T47D (cell line): ENCODE data around the gene DACH1.
"Not testable (repeated sequence)": the region's sequence is repeated elsewhere in the genome, so short reads cannot be mapped to it uniquely, and the experiment has no call there.

Experiments used
- DNase-seq, 2 experiments: peaks; one replicate each; pipeline versions ENCODE4 v3.0.0 to v3.0.0-alpha.2; 2011 to 2012; ENCODE audit warnings: low read depth in 1 of 2, low spot score in 1 of 2
- JUND ChIP-seq: IDR thresholded peaks from 2 replicates; pipeline ENCODE4 v1.6.1; 2012; ENCODE audit warnings: low read depth
- in situ Hi-C: cut with HindIII; loops from 2 replicates; pipeline ENCODE4 v1.10.0; 2016; ENCODE audit warnings: low sequenced_read_pairs, low pct_unique_long_range_greater_than_20kb

DACH1 gene

DNA sequence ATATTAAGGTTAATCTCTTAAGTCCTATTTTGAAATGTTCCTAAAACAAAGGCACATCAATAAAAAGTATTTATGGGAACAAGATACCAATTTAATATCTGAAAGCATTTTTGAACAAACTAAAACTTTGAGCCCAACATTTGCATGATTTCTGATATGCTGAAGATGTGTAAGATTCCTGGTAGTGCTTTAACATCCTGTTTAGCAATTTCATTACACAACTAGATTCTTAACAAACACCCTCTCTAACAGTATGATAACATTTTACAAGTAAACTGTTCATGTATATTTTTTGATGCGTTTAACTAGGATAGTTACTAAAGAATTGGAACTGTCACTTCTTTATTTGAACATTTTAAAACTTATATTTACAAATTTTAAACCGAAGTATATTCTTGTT, 63.9 kb downstream of the DACH1 start:
- in situ Hi-C loops: no loop called here
- no peak for TF ChIP-seq JUND
- DNase-seq: no peak

DNA sequence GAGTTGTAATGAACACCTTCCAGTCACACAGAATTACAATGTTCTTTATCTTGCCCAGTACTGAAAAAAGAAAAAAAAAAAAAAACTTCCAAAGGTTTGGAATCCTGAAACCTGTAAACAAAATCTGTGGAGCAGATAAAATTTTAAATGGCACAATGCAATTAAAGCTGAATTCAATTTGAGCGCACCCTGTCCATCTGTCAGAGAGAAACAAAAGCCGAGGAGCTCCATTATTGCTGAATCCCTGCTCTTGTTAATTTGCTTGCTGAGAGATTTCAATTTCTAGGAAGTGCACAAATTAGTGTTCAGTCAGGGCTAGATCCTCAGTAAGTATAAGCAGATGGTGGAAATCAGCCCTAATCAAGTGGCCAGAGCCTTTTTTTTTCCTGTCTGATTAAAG, 65.2 kb downstream of the DACH1 start:
- no peak for DNase-seq
- TF ChIP-seq JUND: no peak
- in situ Hi-C loops: no loop called here

DNA sequence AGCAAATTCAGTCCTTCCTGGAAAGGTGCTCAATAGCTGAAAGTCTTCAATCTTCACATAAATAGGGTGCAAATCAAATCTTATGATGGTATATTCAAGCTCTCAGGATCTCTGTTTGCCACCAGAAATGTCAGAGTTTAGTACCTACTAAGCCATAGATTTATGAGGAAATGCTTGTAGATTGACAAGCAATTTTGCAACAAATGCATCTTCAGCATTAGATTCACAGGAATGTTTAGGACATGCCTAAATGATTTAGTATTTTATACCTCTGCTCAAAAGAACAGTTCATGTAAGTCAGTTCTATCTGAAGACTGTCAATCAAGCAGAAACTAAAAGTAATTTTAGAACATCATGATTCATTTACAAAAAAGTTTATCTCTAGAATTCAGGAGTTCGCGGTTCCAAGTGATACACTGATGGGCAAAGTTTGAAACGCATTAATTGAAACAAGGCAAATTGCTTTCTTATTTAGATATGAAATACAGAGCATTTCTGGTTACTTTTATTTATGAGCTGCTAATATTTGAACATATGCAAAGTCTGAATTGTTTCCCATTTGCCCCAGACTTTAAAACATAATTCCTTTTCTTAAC, 65.7 kb downstream of the DACH1 start:
- in situ Hi-C loops: no loop called here

DNA sequence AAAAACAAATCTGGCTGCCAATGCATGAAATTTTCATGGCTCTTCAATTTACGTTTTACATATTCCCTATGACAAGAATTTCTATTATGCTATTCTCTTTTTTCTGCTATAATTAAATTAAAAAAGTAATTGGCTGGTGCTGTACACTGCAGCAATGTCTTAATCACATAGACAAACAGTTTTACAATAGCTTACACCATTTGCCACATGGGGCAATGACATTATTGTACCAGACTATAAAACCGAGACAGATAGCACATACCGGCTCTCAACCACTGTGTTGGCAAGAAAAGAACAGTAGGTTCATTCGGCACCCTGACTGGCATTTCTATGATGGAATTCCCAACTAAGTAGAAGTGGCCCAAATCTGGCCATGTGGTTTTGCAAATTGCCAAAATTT, 67.7 kb downstream of the DACH1 start:
- TF ChIP-seq JUND: no peak
- in situ Hi-C loops: no loop called here
- no peak for DNase-seq

More for the DNA sequence above, 65.7 kb downstream of the DACH1 start:
- DNase-seq: no peak
- TF ChIP-seq JUND: no peak

DNA sequence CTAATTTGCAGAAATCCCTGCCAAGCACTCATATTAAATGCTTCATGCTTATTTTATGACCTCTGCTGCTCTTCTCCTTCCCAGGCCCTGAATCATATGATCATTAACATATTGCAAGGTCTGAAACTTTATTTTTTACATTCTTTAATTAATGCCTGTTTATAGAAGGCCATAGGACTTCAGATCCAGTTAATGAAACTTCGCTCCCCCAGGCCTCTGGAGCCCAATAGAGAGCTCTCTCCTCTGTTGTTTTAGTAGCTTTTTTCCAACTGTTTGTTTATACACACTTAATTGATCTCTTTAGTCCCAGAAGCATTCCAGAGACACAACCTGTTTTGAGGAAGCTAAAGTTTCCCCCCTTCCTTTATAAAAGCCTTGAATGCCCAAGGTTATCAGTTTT, 68.3 kb downstream of the DACH1 start:
- in situ Hi-C loops: no loop called here
- no peak for DNase-seq
- no peak for TF ChIP-seq JUND

DNA sequence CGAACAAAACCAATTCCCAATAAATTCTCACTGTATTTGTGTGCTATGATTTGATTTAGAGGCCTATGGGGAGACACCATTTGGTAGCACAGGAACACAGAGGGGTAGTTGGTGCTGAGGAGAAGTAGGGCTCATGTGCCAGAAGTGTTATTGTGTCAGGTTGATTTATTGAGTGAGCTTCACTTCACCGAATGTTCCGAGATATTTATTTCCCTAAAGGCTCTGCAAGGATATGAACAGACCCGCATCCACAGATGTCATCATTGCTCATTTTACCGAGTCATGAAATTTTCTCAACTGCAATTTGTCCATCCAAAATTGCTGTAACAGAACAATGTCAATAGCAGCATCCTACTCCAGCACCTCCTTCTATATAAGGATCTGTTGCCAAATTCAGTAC, 69.5 kb downstream of the DACH1 start:
- TF ChIP-seq JUND: no peak
- no peak for DNase-seq
- in situ Hi-C loops: no loop called here

DNA sequence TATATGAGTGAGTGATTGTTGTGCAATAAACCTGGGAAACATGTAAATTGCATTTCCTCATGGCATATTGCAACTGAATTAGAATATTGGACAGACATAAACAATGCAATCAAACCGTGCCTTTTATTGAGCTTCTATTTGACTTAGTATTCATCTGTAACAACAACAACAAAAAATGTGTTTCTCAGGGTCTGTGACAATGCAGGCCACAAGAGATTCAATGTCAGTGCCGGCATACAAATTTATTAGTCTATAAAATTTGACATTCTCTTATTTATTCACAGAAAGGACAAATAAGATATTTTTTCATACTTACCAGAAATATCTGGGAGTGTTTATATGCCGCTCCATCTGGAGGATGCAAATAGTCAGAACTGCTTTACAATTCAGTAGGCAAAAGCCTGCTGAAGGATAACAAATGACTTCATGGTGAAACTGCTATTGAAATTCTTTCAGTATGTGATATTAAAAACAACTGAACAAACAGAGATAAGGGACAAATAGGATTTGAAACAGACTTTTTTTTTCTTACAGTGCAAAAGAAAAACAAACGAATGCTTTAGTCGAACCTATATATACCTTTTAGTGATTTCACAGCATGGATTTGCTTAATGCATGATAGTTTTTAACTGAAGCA, 77.2 kb downstream of the DACH1 start:
- DNase-seq: no peak
- no peak for TF ChIP-seq JUND
- in situ Hi-C loops: no loop called here

DNA sequence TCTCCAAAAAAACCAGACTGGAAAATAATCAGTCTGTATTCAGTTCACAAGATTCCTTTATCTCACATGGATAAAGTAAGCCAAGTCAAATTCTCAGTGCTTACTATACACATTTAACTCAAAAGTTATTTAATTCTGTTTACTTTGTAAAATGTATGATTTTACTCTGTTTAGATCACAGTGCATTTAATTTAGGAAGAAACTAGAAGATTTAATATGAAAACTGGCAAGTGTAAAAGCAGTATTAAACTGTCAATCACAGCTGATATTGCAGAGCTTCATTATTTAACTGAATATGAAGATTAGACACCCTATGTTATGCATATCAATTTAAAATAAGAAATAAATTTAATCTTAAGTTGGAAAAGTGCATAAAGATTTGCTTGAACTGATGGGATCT, 78.0 kb downstream of the DACH1 start:
- DNase-seq: no peak
- TF ChIP-seq JUND: no peak
- in situ Hi-C loops: no loop called here

DNA sequence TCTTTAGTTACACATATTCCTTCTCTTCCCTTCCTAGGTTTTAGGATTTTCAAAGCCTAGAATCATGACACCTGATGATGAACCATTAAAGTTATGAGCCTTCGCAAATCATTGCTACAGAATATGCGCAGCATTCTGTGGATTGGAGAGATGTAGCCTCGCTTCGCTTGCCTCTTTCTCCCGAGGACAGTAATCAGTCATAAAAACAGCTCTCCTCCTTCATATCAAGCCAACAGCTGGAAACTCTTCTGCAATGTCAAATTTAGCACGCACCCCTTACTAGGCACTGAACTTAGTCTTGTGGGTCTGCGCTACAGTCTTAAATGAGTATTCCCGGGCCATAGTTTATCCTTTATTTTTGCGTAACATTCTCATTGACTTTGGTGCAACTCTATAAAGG, 79.6 kb downstream of the DACH1 start:
- TF ChIP-seq JUND: no peak
- in situ Hi-C loops: no loop called here

DNA sequence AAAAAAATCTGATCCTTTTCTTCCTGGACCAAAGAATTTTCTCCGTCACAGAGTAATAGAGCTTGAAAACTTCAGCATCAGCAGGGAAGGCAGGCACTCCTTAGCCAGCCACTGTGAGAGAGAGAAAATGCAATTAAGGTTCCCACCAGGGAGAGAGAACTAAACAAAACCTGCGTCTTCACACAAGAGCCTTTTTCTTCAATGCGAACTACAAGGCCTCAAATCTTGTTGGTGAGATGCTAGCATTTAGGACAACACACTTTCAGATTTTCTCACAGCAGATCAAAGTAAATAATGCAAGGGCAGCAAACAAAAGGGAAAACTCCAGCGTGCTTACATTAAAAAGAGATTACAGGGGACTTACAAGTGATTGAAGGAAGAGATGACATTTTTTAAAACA, 80.1 kb downstream of the DACH1 start:
- in situ Hi-C loops: no loop called here
- TF ChIP-seq JUND: no peak
- DNase-seq: no peak

More for the DNA sequence above, 79.6 kb downstream of the DACH1 start:
- DNase-seq: no peak

DNA sequence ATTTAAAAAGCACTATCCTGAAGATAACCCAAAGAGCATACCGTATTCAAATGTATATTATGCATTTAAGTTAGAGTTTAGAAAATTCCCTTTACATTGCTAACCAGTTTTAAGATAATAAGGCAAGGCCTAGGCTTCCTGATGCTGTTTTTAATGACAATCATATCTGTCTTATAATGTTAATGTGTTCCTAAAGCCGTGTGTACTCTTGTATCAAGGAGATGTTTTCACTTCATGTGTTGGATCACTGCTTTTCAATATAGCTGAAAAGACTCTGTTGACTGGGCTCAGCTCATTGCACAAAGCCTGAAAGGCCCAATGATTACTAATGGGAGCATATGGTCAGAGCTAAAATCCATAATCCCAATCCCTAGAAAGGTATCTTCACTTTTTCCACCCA, 81.6 kb downstream of the DACH1 start:
- in situ Hi-C loops: no loop called here
- no peak for TF ChIP-seq JUND
- no peak for DNase-seq

DNA sequence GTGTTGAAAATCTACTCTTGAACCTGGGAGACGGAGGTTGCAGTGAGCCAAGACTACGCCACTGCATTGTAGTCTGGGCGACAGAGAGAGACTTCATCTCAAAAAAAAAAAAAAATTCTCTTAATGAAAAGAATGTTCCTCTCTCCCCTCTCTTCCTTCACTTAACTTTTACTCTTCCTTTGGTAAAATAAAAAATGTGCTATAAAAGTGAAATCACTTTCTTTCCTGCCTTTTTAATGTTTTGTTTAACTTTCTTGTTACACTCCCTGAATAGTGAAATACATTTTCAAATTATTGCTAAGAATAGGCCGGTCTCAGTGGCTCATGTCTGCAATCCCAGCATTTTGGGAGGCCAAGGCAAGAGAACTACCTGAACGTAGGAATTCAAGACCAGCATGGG, 86.5 kb downstream of the DACH1 start:
- DNase-seq: no peak
- TF ChIP-seq JUND: no peak
- in situ Hi-C loops: no loop called here

DNA sequence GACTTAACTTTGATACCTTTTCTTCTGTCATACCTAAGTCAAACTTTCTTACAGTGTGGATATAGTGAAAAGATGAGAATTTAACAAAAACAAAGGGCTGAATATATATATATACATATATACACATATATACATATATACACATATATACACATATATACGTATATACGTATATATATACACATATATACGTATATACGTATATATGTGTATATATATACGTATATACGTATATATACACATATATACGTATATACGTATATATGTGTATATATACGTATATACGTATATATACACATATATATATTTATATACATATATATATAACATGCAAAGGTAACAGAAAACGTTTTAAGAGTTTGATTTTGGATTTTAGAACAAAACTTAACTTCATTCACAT, 88.0 kb downstream of the DACH1 start:
- in situ Hi-C loops, DNase-seq: not testable (repeated sequence)

DNA sequence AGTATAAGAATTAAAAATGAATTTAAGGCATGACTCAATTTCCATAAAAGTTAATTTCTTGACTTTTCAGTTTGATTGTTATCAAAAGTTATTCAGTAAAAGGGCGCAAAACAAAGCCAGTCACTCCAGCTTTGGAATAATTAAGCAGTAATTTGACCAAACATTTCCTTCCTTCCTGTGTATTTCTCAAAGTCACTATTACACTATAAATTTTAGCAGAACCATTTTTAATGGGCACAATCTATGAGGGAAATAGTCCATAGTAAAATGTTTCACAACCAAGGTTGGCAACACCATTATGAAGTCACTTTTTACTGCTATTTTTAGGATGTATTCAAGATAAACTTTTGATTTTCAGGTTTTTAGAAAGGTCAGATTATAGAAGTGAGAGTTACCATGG, 91.0 kb downstream of the DACH1 start:
- in situ Hi-C loops: no loop called here
- TF ChIP-seq JUND: no peak
- DNase-seq: no peak
